GM12891 (cell line): ENCODE results near the gene LTC4S.

ENCODE experiments used
- POLR2A ChIP-seq: IDR thresholded peaks from 2 replicates; pipeline ENCODE4 v1.6.1; 2011; ENCODE audit warnings: low read depth, low read length, control low read depth
- POLR2AphosphoS5 ChIP-seq: IDR thresholded peaks from 2 replicates; pipeline ENCODE4 v1.6.1; 2011; ENCODE audit warnings: low read depth, low read length, control low read depth
- POU2F2 ChIP-seq: IDR thresholded peaks from 2 replicates; pipeline ENCODE4 v1.6.1; 2011; ENCODE audit warnings: low read depth, mild to moderate bottlenecking, control low read depth, low read length, moderate library complexity
- TAF1 ChIP-seq: IDR thresholded peaks from 2 replicates; pipeline ENCODE4 v1.6.1; 2011; ENCODE audit warnings: low read depth, low read length, control low read depth

- TF ChIP-seq POLR2A (no peak), POLR2AphosphoS5 (no peak), TAF1 (no peak), POU2F2 (no peak)
Observed at GRCh38 chr5:179795049-179795862, 1.5 kb downstream of the LTC4S start.
